Activated CD8-positive, alpha-beta memory T cell treated with anti-CD3 and anti-CD28 coated beads, Interleukin-2, amount 50 U/mL, for 24 hours (primary cell): ENCODE data around the gene ALDOB.

Experiments
- DNase-seq: peaks from one replicate; pipeline ENCODE4 v3.0.0-alpha.2; 2020; ENCODE audit errors: extremely low read depth

The ALDOB gene

GRCh38 chr9:101435601-101436079 is at the start of gene ALDOB:
ALDOB (minus strand) TSS chr9:101435774; CDS start chr9:101430887, 4,887 bp downstream.
- DNase-seq, result no peak

- no peak for DNase-seq
These were observed 48.5 kb upstream of the ALDOB start for GRCh38 chr9:101484046-101484445.

GRCh38 chr9:101481261-101481660 is 45.7 kb upstream of the ALDOB start:
- no peak for DNase-seq

GRCh38 chr9:101480386-101480785 is 44.8 kb upstream of the ALDOB start:
- no peak for DNase-seq

- no peak for DNase-seq
These were observed 43.9 kb upstream of the ALDOB start for GRCh38 chr9:101479338-101480030.

- DNase-seq, result no peak
These were observed 43.3 kb upstream of the ALDOB start for GRCh38 chr9:101478906-101479305.

- no peak for DNase-seq
These were observed 42.9 kb upstream of the ALDOB start for GRCh38 chr9:101478444-101478843.

- DNase-seq, result no peak
These were observed 42.2 kb upstream of the ALDOB start for GRCh38 chr9:101477736-101478135.

GRCh38 chr9:101477214-101477613 is 41.6 kb upstream of the ALDOB start:
- no peak for DNase-seq

GRCh38 chr9:101476576-101477208 is 41.1 kb upstream of the ALDOB start:
- DNase-seq, result no peak

GRCh38 chr9:101472891-101473290 is 37.3 kb upstream of the ALDOB start:
- DNase-seq, result no peak

- no peak for DNase-seq
These were observed 35.4 kb upstream of the ALDOB start for GRCh38 chr9:101470929-101471328.

GRCh38 chr9:101470021-101470420 is 34.4 kb upstream of the ALDOB start:
- no peak for DNase-seq

GRCh38 chr9:101469026-101469425 is 33.5 kb upstream of the ALDOB start:
- DNase-seq, result no peak

GRCh38 chr9:101468116-101468515 is 32.5 kb upstream of the ALDOB start:
- DNase-seq, result no peak

GRCh38 chr9:101467690-101468089 is 32.1 kb upstream of the ALDOB start:
- DNase-seq, result no peak

- no peak for DNase-seq
These were observed 31.3 kb upstream of the ALDOB start for GRCh38 chr9:101466863-101467262.

GRCh38 chr9:101465326-101465915 is 29.8 kb upstream of the ALDOB start:
- DNase-seq, result no peak

- DNase-seq, result no peak
These were observed 27.8 kb upstream of the ALDOB start for GRCh38 chr9:101463397-101463796.

GRCh38 chr9:101462558-101462957 is 27.0 kb upstream of the ALDOB start:
- no peak for DNase-seq

GRCh38 chr9:101460965-101461364 is 25.4 kb upstream of the ALDOB start:
- no peak for DNase-seq

GRCh38 chr9:101458963-101459631 is 23.5 kb upstream of the ALDOB start:
- no peak for DNase-seq

- no peak for DNase-seq
These were observed 21.4 kb upstream of the ALDOB start for GRCh38 chr9:101457003-101457402.
